Measurements from ENCODE around the gene LIMCH1.
"Not testable (repeated sequence)": the region's sequence is repeated elsewhere in the genome, so short reads cannot be mapped to it uniquely, and the experiment has no call there.

LIMCH1 gene

DNA sequence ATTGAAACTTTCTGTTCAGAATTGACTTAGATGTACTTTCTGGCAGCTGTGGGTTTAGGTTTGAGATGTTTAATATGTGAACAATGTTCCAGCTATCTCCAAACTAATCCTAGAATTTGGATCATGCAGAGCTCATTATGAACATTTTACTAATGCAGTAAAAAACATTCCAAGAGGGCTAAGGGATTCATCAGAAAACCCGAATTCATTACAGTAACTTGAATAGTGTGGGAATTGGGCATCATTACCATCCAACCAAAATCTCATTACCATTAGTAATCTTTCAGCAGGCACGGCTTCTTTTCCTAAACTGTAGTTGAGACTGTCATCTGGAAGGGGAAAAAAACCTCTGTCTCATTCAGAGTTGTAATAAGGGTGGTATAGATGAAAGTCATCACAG, 91.0 kb downstream of the LIMCH1 start:
- H3K4me3 Mint-ChIP-seq = no peak overlapping the region
- no peaks in the 10 kb centered on the region for H3K9me3 Mint-ChIP-seq (ENCODE audit: low read depth)
- H3K36me3 Mint-ChIP-seq = no peaks in the 10 kb centered on the region
- H3K27ac Mint-ChIP-seq = no peak overlapping the region
- no peaks in the 10 kb centered on the region for H3K27me3 Mint-ChIP-seq
- no peaks in the 10 kb centered on the region for H3K4me1 Mint-ChIP-seq (ENCODE audit: low read depth)

DNA sequence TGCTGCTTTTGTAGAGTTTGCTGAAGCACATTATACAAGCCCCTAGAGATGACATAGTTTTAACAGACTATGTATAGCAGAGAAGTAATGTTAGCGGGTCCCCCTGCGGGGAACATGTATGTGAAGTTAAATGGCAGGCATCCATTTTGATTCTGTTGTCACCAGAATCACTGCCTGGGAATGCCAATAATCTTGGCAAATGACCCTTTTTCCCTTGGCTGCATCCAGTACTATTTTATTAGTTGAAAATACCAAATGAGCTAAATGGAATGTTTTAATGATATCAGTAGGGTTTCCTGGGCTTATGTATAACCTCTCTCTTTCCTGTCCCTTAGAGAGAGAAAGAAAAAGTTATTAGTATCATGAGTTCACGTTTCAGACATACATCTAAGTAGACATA, 93.6 kb downstream of the LIMCH1 start:
- H3K36me3 Mint-ChIP-seq = no peaks in the 10 kb centered on the region
- no peak overlapping the region for H3K27ac Mint-ChIP-seq
- H3K27me3 Mint-ChIP-seq = no peaks in the 10 kb centered on the region
- H3K4me1 Mint-ChIP-seq (ENCODE audit: low read depth) = no peaks in the 10 kb centered on the region
- no peak overlapping the region for H3K4me3 Mint-ChIP-seq
- no peaks in the 10 kb centered on the region for H3K9me3 Mint-ChIP-seq (ENCODE audit: low read depth)

DNA sequence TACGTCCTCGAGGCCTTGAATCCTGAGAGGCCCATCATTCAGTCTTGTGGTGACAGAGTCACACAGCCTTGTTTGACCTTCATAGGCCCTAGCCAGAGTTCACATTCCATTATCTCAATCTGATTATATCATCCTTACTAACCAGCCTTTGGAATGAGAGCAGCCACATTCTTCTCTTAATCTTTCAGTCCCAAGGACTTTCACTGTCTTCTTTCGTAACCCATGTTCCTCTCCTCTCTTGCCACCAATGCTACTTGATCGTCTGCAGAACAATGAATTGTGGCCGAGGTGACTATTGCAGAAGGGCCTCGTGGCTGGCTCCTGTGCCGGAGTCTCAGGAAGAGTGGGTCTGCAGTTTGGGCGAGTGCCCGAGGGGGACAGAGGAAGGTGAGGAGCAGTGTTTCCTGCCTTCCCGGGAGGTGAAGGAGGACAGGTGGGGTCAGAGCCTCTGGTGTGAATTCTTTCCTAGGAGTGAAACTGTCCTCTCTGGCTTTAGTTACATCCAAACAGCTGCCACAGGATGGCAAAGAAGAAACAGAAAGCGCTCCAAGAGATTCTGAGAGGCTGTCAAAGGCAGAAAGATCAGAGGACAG, 94.6 kb downstream of the LIMCH1 start:
- no peaks in the 10 kb centered on the region for H3K4me1 Mint-ChIP-seq (ENCODE audit: low read depth)
- no peak overlapping the region for H3K4me3 Mint-ChIP-seq
- no peaks in the 10 kb centered on the region for H3K36me3 Mint-ChIP-seq
- no peaks in the 10 kb centered on the region for H3K27me3 Mint-ChIP-seq
- H3K9me3 Mint-ChIP-seq (ENCODE audit: low read depth) = no peaks in the 10 kb centered on the region
- no peak overlapping the region for H3K27ac Mint-ChIP-seq

DNA sequence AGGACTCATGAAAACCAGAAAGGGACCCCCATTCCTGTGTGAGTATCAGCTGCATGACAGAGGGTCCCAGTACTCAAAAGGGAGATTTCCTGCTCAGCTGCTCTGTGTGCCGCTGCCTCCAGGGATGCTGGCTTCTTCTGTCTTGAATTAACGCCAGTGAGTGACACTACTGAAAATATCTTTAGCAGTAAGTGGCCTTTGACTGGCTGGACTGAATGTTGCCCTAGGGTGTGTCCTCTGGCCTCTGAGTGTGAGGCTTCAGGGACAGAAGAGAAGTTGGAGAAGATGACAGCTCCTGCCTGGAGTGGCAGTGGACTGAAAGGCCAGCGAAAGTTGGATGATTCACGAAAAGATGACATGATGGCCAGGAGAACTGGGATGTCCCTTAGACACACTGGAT, 95.4 kb downstream of the LIMCH1 start:
- Mint-ChIP-seq H3K4me1 (ENCODE audit: low read depth) (no peaks in the 10 kb centered on the region), H3K36me3 (no peaks in the 10 kb centered on the region), H3K9me3 (ENCODE audit: low read depth) (no peaks in the 10 kb centered on the region), H3K4me3 (no peak overlapping the region), H3K27me3 (no peaks in the 10 kb centered on the region), H3K27ac (no peak overlapping the region)

DNA sequence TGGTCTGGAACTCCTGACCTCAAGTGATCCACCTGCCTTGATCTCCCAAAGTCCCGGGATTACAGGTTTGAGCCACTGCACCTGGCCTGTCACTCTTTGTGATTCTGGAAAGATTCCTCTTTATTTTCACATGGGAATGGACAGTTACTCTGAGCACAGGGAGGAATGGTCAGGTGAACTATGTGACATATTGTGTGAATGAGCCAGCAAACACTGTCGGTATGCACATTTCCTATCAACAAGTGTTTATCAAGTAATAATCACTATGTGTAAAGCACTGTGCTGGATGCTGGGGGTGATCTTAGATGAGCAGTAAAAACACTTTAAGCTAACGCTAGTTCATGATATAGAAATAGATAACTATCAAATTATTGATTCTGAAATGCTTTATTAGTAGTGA, 97.5 kb downstream of the LIMCH1 start:
- Mint-ChIP-seq H3K27ac (no peak overlapping the region), H3K9me3 (ENCODE audit: low read depth) (no peaks in the 10 kb centered on the region), H3K36me3 (no peaks in the 10 kb centered on the region)

DNA sequence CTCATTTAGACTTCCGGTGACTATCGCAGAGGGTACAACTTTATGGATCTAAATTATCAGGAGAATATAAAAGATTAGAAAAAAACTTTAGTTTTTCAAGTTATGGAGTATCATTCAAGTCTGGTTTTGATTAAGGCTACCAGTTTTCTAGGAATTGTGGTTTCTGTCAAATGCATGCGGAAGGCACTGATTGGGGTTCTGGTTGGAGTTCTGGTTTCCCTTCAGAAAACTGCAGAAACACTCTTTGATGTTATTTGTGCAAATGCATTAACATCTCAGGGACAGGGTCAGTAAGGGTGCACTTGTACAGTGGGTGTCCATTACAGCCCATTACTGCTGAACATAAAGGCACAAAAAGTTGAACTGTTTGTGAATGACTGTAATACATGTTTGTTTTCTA, 100.2 kb downstream of the LIMCH1 start:
- no peaks in the 10 kb centered on the region for H3K4me1 Mint-ChIP-seq (ENCODE audit: low read depth)
- no peaks in the 10 kb centered on the region for H3K36me3 Mint-ChIP-seq
- no peak overlapping the region for H3K4me3 Mint-ChIP-seq
- H3K27me3 Mint-ChIP-seq = peaks cover 11% of the 10 kb centered on the region
- no peaks in the 10 kb centered on the region for H3K9me3 Mint-ChIP-seq (ENCODE audit: low read depth)
- H3K27ac Mint-ChIP-seq = no peak overlapping the region

More for the DNA sequence above, 97.5 kb downstream of the LIMCH1 start:
- H3K27me3 Mint-ChIP-seq = peaks cover 4% of the 10 kb centered on the region
- H3K4me1 Mint-ChIP-seq (ENCODE audit: low read depth) = no peaks in the 10 kb centered on the region
- H3K4me3 Mint-ChIP-seq = no peak overlapping the region

DNA sequence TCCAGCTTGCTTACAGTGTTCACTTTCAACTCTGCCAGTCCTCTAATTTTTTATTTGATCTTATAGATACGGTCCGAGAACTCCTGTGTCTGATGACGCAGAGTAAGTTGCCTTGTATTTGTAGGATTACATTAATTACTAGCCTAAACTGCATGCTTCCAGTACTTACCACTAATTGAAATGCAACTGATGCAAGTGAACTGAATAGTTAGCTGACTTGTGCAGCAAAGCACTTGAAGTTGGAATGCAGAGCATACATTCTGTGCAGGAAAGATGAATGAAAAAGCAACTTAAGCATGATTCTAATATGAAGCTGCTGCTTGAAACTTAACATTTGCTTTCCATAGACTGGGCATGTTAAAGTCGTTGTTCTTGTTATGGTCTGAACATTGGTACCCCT, 100.9 kb downstream of the LIMCH1 start:
- H3K9me3 Mint-ChIP-seq (ENCODE audit: low read depth) = no peaks in the 10 kb centered on the region
- no peak overlapping the region for H3K4me3 Mint-ChIP-seq
- no peak overlapping the region for H3K27ac Mint-ChIP-seq
- no peaks in the 10 kb centered on the region for H3K36me3 Mint-ChIP-seq
- peaks cover 11% of the 10 kb centered on the region for H3K27me3 Mint-ChIP-seq
- no peaks in the 10 kb centered on the region for H3K4me1 Mint-ChIP-seq (ENCODE audit: low read depth)

DNA sequence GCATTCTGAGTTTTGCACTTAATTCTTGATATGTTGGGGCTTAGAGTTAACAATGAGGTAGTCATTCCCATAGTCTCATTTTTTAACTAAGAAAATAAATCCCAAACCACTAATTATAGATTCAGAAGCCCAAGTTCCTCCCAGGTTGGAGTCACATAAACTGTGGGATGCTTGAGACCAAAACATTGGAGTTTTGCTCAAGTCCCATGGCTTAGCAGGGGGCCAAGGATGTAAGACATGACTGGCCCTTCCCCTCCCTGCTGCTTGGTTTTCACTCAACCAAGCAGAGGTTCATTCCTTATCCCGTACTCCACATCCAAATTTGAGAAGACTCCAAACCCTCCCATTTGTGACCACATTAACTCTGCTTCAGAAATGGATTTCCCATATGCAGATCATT, 101.3 kb downstream of the LIMCH1 start:
- Mint-ChIP-seq H3K27ac (no peak overlapping the region), H3K36me3 (no peaks in the 10 kb centered on the region), H3K9me3 (ENCODE audit: low read depth) (no peaks in the 10 kb centered on the region), H3K27me3 (peaks cover 11% of the 10 kb centered on the region), H3K4me3 (no peak overlapping the region), H3K4me1 (ENCODE audit: low read depth) (no peaks in the 10 kb centered on the region)

DNA sequence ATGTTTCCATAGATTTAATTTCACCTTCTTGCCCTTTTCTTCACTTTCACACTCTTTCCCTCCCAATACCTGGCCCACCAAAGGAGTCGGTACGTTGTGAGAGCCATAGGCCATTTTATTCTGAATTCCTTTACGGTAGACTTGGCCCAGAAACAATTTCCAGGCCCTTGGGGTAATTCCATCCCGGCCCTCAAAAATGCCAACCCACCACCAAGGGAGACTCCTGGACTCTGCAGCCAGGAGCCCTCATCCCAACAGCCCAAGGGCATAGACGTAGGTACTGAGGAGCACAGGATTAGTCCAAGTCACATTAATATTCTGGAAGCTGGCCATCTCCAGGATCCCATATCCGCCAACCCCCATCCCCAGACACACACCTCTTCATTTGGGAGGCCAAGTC, 102.9 kb downstream of the LIMCH1 start:
- H3K4me3 Mint-ChIP-seq = no peak overlapping the region
- H3K4me1 Mint-ChIP-seq (ENCODE audit: low read depth) = no peaks in the 10 kb centered on the region
- no peaks in the 10 kb centered on the region for H3K9me3 Mint-ChIP-seq (ENCODE audit: low read depth)
- H3K36me3 Mint-ChIP-seq = no peaks in the 10 kb centered on the region
- H3K27me3 Mint-ChIP-seq = peaks cover 24% of the 10 kb centered on the region
- no peak overlapping the region for H3K27ac Mint-ChIP-seq

DNA sequence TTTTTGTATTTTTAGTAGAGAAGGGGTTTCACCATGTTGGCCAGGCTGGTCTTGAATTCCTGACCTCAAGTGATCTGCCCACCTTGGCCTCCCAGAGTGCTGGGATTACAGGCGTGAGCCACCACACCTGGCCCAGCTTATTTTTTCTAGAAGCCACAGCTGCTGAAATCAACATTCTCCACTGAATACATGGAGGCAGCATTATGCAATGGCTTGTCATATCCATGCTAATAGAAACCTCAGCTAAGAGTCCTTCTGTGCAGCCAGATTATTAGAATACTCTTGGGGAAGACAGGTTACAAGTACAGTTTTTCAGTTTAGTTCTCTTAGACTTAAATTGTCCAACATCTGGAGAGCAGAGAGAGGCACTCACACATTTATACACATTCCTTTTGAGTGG, 104.8 kb downstream of the LIMCH1 start:
- not testable (repeated sequence) for H3K4me3 Mint-ChIP-seq; H3K27ac Mint-ChIP-seq; H3K4me1 Mint-ChIP-seq (ENCODE audit: low read depth); H3K36me3 Mint-ChIP-seq; H3K9me3 Mint-ChIP-seq (ENCODE audit: low read depth)
- peaks cover 27% of the 10 kb centered on the region for H3K27me3 Mint-ChIP-seq

DNA sequence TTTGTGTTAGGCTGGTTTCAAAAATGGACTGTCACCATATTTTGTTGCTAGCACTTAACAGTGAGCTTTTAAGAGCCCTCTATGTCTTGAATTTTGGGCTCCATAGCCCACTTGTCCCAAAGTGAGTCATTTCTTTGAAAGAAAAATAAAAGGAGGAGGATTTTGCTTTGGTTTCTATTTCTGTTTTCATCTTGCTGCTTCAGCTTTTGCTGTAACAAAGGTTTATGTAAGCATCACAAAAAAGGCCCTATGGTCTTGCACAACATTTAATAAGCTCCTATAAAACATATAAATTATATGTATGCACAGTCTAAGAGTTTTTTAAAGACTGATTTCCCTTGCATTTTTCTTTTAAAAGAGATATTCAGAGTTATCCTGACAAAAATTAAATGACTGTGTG, 105.4 kb downstream of the LIMCH1 start:
- H3K27me3 Mint-ChIP-seq = peaks cover 27% of the 10 kb centered on the region
- H3K9me3 Mint-ChIP-seq (ENCODE audit: low read depth) = no peaks in the 10 kb centered on the region
- no peak overlapping the region for H3K27ac Mint-ChIP-seq
- H3K4me3 Mint-ChIP-seq = no peak overlapping the region
- H3K4me1 Mint-ChIP-seq (ENCODE audit: low read depth) = no peaks in the 10 kb centered on the region
- no peaks in the 10 kb centered on the region for H3K36me3 Mint-ChIP-seq

DNA sequence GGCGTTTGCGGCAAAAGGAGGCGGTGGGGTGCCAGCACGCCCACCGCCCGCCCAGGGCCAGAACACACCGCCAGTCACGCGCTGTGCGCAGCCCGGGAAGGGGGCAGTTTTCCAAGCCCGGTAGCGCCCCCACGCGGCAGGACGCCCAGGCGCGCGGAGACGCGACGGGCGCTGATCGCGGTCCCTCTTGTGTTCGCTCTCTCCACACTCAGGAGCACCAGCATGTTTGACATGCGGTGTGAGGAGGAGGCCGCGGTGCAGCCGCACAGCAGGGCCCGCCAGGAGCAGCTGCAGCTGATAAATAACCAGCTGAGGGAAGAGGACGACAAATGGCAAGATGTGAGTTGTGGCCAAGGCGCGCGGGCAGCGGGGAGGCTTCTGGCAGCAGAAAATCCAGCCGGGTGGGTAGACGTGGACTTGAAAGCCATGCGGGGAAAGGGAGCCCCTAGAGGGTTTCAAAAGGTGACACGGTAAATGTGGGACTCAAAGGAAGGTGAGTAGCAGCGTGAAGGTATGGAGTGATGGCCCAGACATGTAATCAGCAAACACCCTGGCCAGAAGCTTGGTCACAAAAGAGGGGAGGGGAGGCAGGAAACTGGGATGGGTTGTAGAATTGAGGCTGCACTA, 106.4 kb downstream of the LIMCH1 start:
- Mint-ChIP-seq H3K9me3 (ENCODE audit: low read depth) (no peaks in the 10 kb centered on the region), H3K4me3 (no peak overlapping the region)

DNA sequence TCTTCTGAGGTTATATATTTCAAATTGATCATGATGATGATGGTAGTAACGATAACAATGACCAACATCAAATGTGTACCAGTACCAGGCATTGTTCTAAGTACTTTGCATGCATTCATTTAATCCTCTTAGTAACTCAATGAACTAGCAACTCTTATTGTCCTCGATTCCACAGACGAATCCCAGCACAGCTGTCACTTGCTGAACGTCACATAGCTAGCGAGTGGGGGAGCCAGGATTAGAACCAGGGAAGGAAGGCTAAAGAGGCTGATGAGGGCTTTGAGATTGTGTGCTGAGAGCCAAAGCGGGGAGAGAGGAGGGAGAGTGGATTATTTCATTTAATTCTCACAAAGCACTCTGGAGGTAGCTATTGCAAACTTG, 106.9 kb downstream of the LIMCH1 start:
- Mint-ChIP-seq H3K4me3 (no peak overlapping the region), H3K27ac (no peak overlapping the region), H3K36me3 (no peaks in the 10 kb centered on the region), H3K4me1 (ENCODE audit: low read depth) (no peaks in the 10 kb centered on the region), H3K9me3 (ENCODE audit: low read depth) (no peaks in the 10 kb centered on the region), H3K27me3 (peaks cover 23% of the 10 kb centered on the region)

More for the DNA sequence above, 106.4 kb downstream of the LIMCH1 start:
- H3K27me3 Mint-ChIP-seq = peaks cover 27% of the 10 kb centered on the region
- H3K36me3 Mint-ChIP-seq = no peaks in the 10 kb centered on the region
- no peaks in the 10 kb centered on the region for H3K4me1 Mint-ChIP-seq (ENCODE audit: low read depth)
- H3K27ac Mint-ChIP-seq = no peak overlapping the region

DNA sequence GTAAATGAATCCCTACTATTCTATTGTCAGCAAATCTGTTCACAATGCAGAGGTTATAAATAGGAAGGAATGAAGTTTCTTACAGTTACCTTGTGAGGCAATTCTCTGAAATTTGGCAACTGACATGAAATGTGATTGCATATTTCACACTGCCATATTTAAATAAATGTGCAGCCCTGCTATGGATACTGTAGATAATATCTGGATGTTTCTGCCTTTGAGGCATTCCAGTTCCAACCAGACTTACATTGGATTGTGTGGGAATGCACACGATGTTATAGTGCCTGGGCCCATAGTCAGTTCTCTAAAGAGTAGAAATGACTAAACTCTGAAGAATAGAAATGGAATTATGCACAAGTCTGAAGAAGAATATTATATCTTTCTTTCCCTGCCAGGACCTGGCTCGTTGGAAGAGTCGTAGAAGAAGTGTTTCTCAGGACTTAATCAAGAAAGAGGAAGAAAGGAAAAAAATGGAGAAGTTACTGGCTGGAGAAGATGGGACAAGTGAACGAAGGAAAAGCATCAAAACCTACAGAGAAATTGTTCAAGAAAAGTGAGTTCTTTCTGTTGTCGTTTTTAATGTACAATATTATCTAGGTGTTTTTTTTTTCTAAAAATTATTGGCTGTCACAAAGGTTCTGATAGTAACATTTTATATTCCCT, 107.9 kb downstream of the LIMCH1 start:
- Mint-ChIP-seq H3K4me1 (ENCODE audit: low read depth) (no peaks in the 10 kb centered on the region), H3K4me3 (no peak overlapping the region), H3K9me3 (ENCODE audit: low read depth) (no peaks in the 10 kb centered on the region), H3K27ac (no peak overlapping the region), H3K27me3 (peaks cover 23% of the 10 kb centered on the region), H3K36me3 (no peaks in the 10 kb centered on the region)

DNA sequence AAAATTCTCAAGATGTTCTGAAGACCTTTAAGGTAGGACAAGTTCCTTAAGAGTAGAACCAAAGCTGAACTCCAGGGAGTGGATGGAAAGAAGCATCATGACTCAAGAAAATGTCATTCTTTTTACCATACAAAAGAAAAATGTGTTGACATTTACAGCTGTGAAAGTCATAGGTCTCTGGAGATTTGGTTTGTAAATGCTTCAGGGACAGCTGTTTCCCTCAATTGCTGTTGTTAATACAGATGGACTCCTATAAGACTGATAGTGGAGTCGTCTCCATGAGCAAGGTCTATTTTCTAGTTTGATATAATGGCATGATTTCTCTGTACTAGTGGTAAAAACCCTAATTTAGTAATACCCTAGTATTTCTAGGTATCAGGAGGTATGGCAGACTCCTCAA, 108.9 kb downstream of the LIMCH1 start:
- Mint-ChIP-seq H3K9me3 (ENCODE audit: low read depth) (no peaks in the 10 kb centered on the region), H3K4me1 (ENCODE audit: low read depth) (no peaks in the 10 kb centered on the region), H3K27me3 (peaks cover 21% of the 10 kb centered on the region), H3K4me3 (no peak overlapping the region), H3K27ac (no peak overlapping the region), H3K36me3 (no peaks in the 10 kb centered on the region)

DNA sequence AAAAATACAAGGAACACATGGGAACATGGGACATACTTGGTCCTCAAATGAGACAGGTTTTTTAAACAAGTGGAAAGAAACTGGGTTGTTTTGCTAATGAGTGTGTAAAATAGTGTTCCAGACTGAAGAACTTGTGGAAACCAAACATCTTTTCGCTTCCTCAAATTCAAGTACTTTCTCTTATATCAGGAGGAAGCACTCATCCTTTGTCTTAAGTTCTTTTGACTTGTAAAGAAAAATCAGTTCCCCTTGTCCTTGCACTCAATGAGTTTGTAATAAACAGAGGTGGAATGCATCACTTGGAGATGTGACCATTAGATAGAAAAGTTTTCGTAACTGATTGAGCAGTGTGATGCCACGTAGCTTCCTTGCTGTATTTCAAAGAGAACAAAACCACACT, 109.4 kb downstream of the LIMCH1 start:
- H3K36me3 Mint-ChIP-seq = no peaks in the 10 kb centered on the region
- no peak overlapping the region for H3K4me3 Mint-ChIP-seq
- H3K9me3 Mint-ChIP-seq (ENCODE audit: low read depth) = no peaks in the 10 kb centered on the region
- peaks cover 21% of the 10 kb centered on the region for H3K27me3 Mint-ChIP-seq
- no peaks in the 10 kb centered on the region for H3K4me1 Mint-ChIP-seq (ENCODE audit: low read depth)
- no peak overlapping the region for H3K27ac Mint-ChIP-seq

All from activated naive CD8-positive, alpha-beta T cell (primary cell).